IMR-90 (cell line): ENCODE results near the gene EML6. TPM values are rescaled to one million over a fixed set of nuclear protein-coding genes. Genes with fewer than 3 reads are reported as not detected.

Experiments
- ATAC-seq: fragments of 200-7000 bp; cut with Tn5 transposase; 2 replicates; pipeline ENCODE4 v1.9.1; 2020; ENCODE audit warnings: low read depth, mild to moderate bottlenecking, moderate library complexity
- BruUV-seq: library from RNA; stranded (reverse); fragments of 400-500 nt; replicated peaks from 2 replicates; lab custom pipeline; 2021; lab: Mats Ljungman, UMichigan
- CTCF ChIA-PET: fragments of 300-600 bp; formaldehyde crosslinking; extraction: SDS; loops from one replicate; lab custom pipeline; 2021; ENCODE audit warnings: antibody characterized with exemption; lab: Yijun Ruan, JAX
- POLR2A ChIA-PET: fragments of 300-600 bp; sonication (Branson Sonifier 250); formaldehyde crosslinking; loops from one replicate; lab custom pipeline; 2022; ENCODE audit warnings: antibody characterized with exemption; ENCODE audit not compliant: unreplicated experiment; lab: Charles Lee
- DNase-seq: peaks from one replicate; pipeline ENCODE4 v3.0.0; 2013
- H2AFZ ChIP-seq: replicated peaks from 2 replicates; pipeline ENCODE3; 2013; ENCODE audit warnings: low read length, mild to moderate bottlenecking; ENCODE audit not compliant: poor library complexity
- H2AK5ac ChIP-seq: 2 replicates; pipeline ENCODE4 v1.6.1; 2013; ENCODE audit warnings: low read depth, low read length, inconsistent platforms
- H2AK9ac ChIP-seq: replicated peaks from 2 replicates; pipeline ENCODE3; 2013; ENCODE audit warnings: mild to moderate bottlenecking, low read depth, low read length, moderate library complexity; ENCODE audit not compliant: poor library complexity
- H2BK120ac ChIP-seq: 2 replicates; pipeline ENCODE4 v1.6.1; 2013; ENCODE audit warnings: low read depth, low read length, inconsistent platforms
- H2BK15ac ChIP-seq: 3 replicates; pipeline ENCODE4 v1.6.1; 2013; ENCODE audit warnings: low read depth, low read length, inconsistent platforms
- H2BK20ac ChIP-seq: 2 replicates; pipeline ENCODE4 v1.6.1; 2013; ENCODE audit warnings: low read depth, mild to moderate bottlenecking, inconsistent platforms, low read length, moderate library complexity
- H2BK5ac ChIP-seq: 2 replicates; pipeline ENCODE4 v1.6.1; 2013; ENCODE audit warnings: mild to moderate bottlenecking, low read depth, low read length, inconsistent platforms; ENCODE audit not compliant: poor library complexity, severe bottlenecking
- H3K14ac ChIP-seq: replicated peaks from 2 replicates; pipeline ENCODE4 v1.6.1; 2013; ENCODE audit warnings: low read depth, low read length, inconsistent platforms
- H3K18ac ChIP-seq: 2 replicates; pipeline ENCODE4 v1.6.1; 2013; ENCODE audit warnings: low read depth, low read length, control low read depth
- H3K23ac ChIP-seq: 2 replicates; pipeline ENCODE4 v1.6.1; 2013; ENCODE audit warnings: low read depth, low read length, inconsistent platforms
- H3K27ac ChIP-seq: 2 replicates; pipeline ENCODE4 v1.5.1; 2013; ENCODE audit warnings: mild to moderate bottlenecking, control low read depth, low read length; ENCODE audit not compliant: insufficient read depth
- H3K27me3 ChIP-seq: 2 replicates; pipeline ENCODE4 v1.6.1; 2013; ENCODE audit warnings: low read length; ENCODE audit not compliant: control insufficient read depth, insufficient read depth
- H3K36me3 ChIP-seq: 2 replicates; pipeline ENCODE4 v1.6.1; 2013; ENCODE audit warnings: low read length, mixed read lengths; ENCODE audit not compliant: control insufficient read depth, insufficient read depth
- H3K4ac ChIP-seq: 2 replicates; pipeline ENCODE4 v1.6.1; 2013; ENCODE audit warnings: low read depth, low read length, inconsistent platforms
- H3K4me1 ChIP-seq: 2 replicates; pipeline ENCODE4 v1.6.1; 2013; ENCODE audit warnings: low read length, mixed read lengths; ENCODE audit not compliant: control insufficient read depth, insufficient read depth
- H3K4me2 ChIP-seq: 2 replicates; pipeline ENCODE4 v1.6.1; 2013; ENCODE audit warnings: low read depth, mild to moderate bottlenecking, control low read depth, low read length, moderate library complexity
- H3K4me3 ChIP-seq: 2 replicates; pipeline ENCODE4 v1.5.1; 2013; ENCODE audit warnings: low read depth, mild to moderate bottlenecking, control low read depth, low read length, moderate library complexity; ENCODE audit not compliant: insufficient read depth
- H3K56ac ChIP-seq: 2 replicates; pipeline ENCODE4 v1.6.1; 2013; ENCODE audit warnings: low read length, inconsistent platforms; ENCODE audit not compliant: insufficient read depth; ENCODE audit errors: extremely low read depth
- H3K79me1 ChIP-seq, 2 experiments: 2 replicates each; pipeline ENCODE4 v1.6.1; 2013; ENCODE audit warnings: low read length in 2 of 2, inconsistent platforms in 1 of 2, low read depth in 1 of 2
- H3K9ac ChIP-seq: 2 replicates; pipeline ENCODE4 v1.6.1; 2013; ENCODE audit warnings: low read depth, low read length, control low read depth
- H3K9me1 ChIP-seq: 2 replicates; pipeline ENCODE4 v1.6.1; 2013; ENCODE audit warnings: low read length, inconsistent platforms; ENCODE audit not compliant: insufficient read depth
- H3K9me3 ChIP-seq: 2 replicates; pipeline ENCODE4 v1.6.1; 2013; ENCODE audit warnings: low read length; ENCODE audit not compliant: control insufficient read depth, insufficient read depth
- H4K20me1 ChIP-seq: 2 replicates; pipeline ENCODE4 v1.6.1; 2013; ENCODE audit warnings: low read length, inconsistent platforms; ENCODE audit not compliant: insufficient read depth
- H4K5ac ChIP-seq: 2 replicates; pipeline ENCODE4 v1.6.1; 2013; ENCODE audit warnings: mild to moderate bottlenecking, low read depth, low read length, control low read depth
- H4K8ac ChIP-seq, 2 experiments: 2 replicates each; pipeline ENCODE4 v1.6.1; 2013; ENCODE audit warnings: low read depth in 2 of 2, low read length in 2 of 2, control low read depth in 1 of 2, inconsistent platforms in 1 of 2
- H4K91ac ChIP-seq: 2 replicates; pipeline ENCODE4 v1.6.1; 2013; ENCODE audit warnings: low read depth, low read length, inconsistent platforms; ENCODE audit not compliant: insufficient read depth
- MAZ ChIP-seq: IDR thresholded peaks from 2 replicates; pipeline ENCODE4 v1.6.1; 2012; ENCODE audit warnings: low read depth, mild to moderate bottlenecking, low read length, improper control_type of control experiment, moderate library complexity, borderline replicate concordance
- NFE2L2 ChIP-seq: fragments of 150-350 bp; IDR thresholded peaks from 2 replicates; pipeline ENCODE4 v1.6.1; 2016; ENCODE audit warnings: low read depth, mild to moderate bottlenecking, low read length
- WGBS, 2 experiments: methylation state at CpG; one replicate each; pipeline versions ENCODE4 v1.1.5 to v1.1.7; 2013; ENCODE audit warnings: missing lambda C conversion rate in 2 of 2; ENCODE audit not compliant: insufficient read length in 1 of 2; ENCODE audit errors: extremely low coverage in 2 of 2; 5-methylcytosine and 5-hydroxymethylcytosine counted together
- dilution Hi-C: fragments of 300-500 bp; cut with HindIII; formaldehyde crosslinking; loops from one replicate; pipeline ENCODE4 v1.14.3; 2018; ENCODE audit warnings: low sequenced_read_pairs; ENCODE audit not compliant: unreplicated experiment
- in situ Hi-C: fragments of 300-500 bp; cut with MboI; formaldehyde crosslinking; loops from 3 replicates; pipeline ENCODE4 v1.14.3; 2019; ENCODE audit warnings: low sequenced_read_pairs, inconsistent platforms, mixed read lengths
- intact Hi-C: fragments of 100-400 bp; cut with micrococcal nuclease; formaldehyde crosslinking; loops from 2 replicates; pipeline ENCODE4 v1.10.0; 2022
- polyA plus RNA-seq, 3 experiments: library from polyadenylated mRNA; depleted of rRNA; stranded (reverse); fragments of >200 nt; gene quantifications; 2 replicates each; pipeline ENCODE4 v1.2.3, GENCODE V29; 2012; ENCODE audit warnings: low replicate concordance in 1 of 3
- total RNA-seq: library from RNA; depleted of rRNA; stranded (reverse); fragments of >200 nt; gene quantifications from 2 replicates; pipeline ENCODE4 v1.2.3, GENCODE V29; 2012

The EML6 gene
- total and polyA plus RNA-seq, 2 of the 4 experiments (the other 2 are of a cell fraction): 0.18 to 0.19 TPM

- no peaks in the 10 kb centered on the region for H4K20me1 ChIP-seq
- no peak overlapping the region for H2BK120ac ChIP-seq
- H3K27ac ChIP-seq: no peak overlapping the region
- no peak overlapping the region for H3K4me3 ChIP-seq
- H3K14ac ChIP-seq: no peak overlapping the region
- DNase-seq (no peak), ATAC-seq (no peak)
- no peak for TF ChIP-seq NFE2L2
- TF ChIP-seq MAZ: no peak
- H2AK5ac ChIP-seq: no peak overlapping the region
- no peak overlapping the region for H3K4ac ChIP-seq
- in situ Hi-C loops (no loop called here), dilution Hi-C loops (no loop called here), intact Hi-C loops (loop anchor here (5.0 kb wide), 1 partner anchor 36 kb away; no protein-coding TSS in a partner anchor)
- no peak overlapping the region for H3K18ac ChIP-seq
- no peak overlapping the region for H4K5ac ChIP-seq
- ChIA-PET CTCF (interaction anchor here (0.7 to 1.8 kb wide), 2 partner anchors 15 to 21 kb away, joined by 3 to 4 read pairs; no protein-coding TSS in a partner anchor), POLR2A (no interaction called here)
- no peak overlapping the region for H3K4me2 ChIP-seq
- no peak overlapping the region for H2BK20ac ChIP-seq
- H2AK9ac ChIP-seq: no peak overlapping the region
- no peak overlapping the region for H3K56ac ChIP-seq
- no TSS peak for BruUV-seq
- H3K27me3 ChIP-seq: peaks cover 25% of the 10 kb centered on the region
- no peaks in the 10 kb centered on the region for H3K9me1 ChIP-seq
- H2AFZ ChIP-seq: no peak overlapping the region
- no peaks in the 10 kb centered on the region for H3K9me3 ChIP-seq
- H4K91ac ChIP-seq: no peak overlapping the region
- H4K8ac ChIP-seq: no peak overlapping the region
- H3K36me3 ChIP-seq: no peaks in the 10 kb centered on the region
- WGBS, 2 experiments: 65% methylated on average over 2 of the region's 2 CpGs; no CpG with 5 or more reads in 1 of the 2 experiments
- H2BK15ac ChIP-seq: no peak overlapping the region
- no peak overlapping the region for H3K23ac ChIP-seq
- no peak overlapping the region for H3K9ac ChIP-seq
- H3K79me1 ChIP-seq: no peaks in the 10 kb centered on the region
- no peaks in the 10 kb centered on the region for H3K4me1 ChIP-seq
- no peak overlapping the region for H2BK5ac ChIP-seq
Measured at GRCh38 chr2:54818226-54818625, 94.8 kb downstream of the EML6 start.
